22Rv1 (cell line): ENCODE data around the gene COL25A1.

Experiments
- ZFX ChIP-seq: fragments of 450-650 bp; IDR thresholded peaks from 2 replicates; pipeline ENCODE4 v1.6.1; 2017; ENCODE audit warnings: antibody characterized with exemption, borderline replicate concordance
- TF ChIP-seq, protein P1 (sequence below): fragments of 450-650 bp; IDR thresholded peaks from 2 replicates; pipeline ENCODE4 v1.5.1; 2017; ENCODE audit warnings: mild to moderate bottlenecking

DNA sequence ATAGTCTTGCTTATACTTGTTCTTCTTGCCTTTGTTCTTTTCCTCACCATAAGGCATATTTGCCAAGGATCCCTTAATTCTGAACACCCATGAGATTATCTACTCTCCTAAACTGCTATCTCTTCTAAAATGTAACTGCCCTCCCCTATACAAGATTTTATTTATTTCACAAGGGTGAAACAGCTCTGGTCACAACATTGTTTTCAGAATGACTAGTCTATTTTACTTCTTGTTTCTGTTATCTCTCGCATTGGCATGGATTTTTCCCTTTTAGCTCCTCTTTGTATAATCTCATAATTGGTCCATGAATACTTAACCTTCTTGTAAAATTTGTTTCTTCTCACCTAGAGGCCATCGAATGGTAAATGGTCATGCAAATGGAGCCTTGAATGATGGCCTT lies 17.2 kb upstream of the COL25A1 start:
- TF ChIP-seq, protein P1, sequence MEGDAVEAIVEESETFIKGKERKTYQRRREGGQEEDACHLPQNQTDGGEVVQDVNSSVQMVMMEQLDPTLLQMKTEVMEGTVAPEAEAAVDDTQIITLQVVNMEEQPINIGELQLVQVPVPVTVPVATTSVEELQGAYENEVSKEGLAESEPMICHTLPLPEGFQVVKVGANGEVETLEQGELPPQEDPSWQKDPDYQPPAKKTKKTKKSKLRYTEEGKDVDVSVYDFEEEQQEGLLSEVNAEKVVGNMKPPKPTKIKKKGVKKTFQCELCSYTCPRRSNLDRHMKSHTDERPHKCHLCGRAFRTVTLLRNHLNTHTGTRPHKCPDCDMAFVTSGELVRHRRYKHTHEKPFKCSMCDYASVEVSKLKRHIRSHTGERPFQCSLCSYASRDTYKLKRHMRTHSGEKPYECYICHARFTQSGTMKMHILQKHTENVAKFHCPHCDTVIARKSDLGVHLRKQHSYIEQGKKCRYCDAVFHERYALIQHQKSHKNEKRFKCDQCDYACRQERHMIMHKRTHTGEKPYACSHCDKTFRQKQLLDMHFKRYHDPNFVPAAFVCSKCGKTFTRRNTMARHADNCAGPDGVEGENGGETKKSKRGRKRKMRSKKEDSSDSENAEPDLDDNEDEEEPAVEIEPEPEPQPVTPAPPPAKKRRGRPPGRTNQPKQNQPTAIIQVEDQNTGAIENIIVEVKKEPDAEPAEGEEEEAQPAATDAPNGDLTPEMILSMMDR, result no peak
- TF ChIP-seq ZFX, result no peak
